Measurements from ENCODE around the gene TFCP2L1.

The TFCP2L1 gene

DNA sequence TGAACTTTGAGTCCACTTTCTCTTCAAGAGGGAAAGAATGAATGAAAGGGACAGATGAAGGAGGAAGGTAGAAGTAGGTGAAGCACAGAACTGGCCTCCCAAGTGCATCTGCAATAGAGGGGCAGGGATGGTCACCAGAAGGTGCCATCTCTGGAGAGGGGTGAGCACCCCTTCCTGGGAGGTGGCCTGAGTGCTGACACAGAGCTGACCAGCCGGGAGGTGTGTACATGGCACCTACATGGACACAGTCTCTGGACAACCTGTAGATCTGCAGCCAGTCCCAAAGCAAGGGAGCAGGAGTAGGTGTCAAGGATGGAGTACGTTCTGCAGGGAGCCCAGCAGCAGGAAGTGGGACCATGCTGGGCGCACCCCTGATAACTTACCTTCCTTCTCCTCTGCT lies 83.2 kb downstream of the TFCP2L1 start:
- Histone ChIP-seq H3K27ac (ENCODE audit: low read depth in 2 of 2, low read length in 2 of 2) (no peak overlapping the region), H3K27me3 (ENCODE audit: control insufficient read depth in 2 of 2, insufficient read depth in 2 of 2, low read length in 2 of 2) (no peaks in the 10 kb centered on the region), H3K36me3 (ENCODE audit: control insufficient read depth in 2 of 2, insufficient read depth in 2 of 2, low read length in 2 of 2) (no peaks in the 10 kb centered on the region), H3K4me3 (ENCODE audit: low read length in 2 of 2) (no peak overlapping the region), H3K9me3 (ENCODE audit: control insufficient read depth in 2 of 2, low read length in 2 of 2) (no peaks in the 10 kb centered on the region), H3K4me1 (ENCODE audit: control insufficient read depth in 2 of 2, insufficient read depth in 2 of 2, low read length in 2 of 2) (peaks cover 21 to 36% of the 10 kb centered on the region in 2 donors), H3K9ac (ENCODE audit: low read depth in 1 of 2, low read length in 2 of 2) (no peak overlapping the region)

- Histone ChIP-seq H3K9ac (ENCODE audit: low read depth in 1 of 2, low read length in 2 of 2) (no peak overlapping the region), H3K9me3 (ENCODE audit: control insufficient read depth in 2 of 2, low read length in 2 of 2) (no peaks in the 10 kb centered on the region), H3K27ac (ENCODE audit: low read depth in 2 of 2, low read length in 2 of 2) (no peak overlapping the region), H3K27me3 (ENCODE audit: control insufficient read depth in 2 of 2, insufficient read depth in 2 of 2, low read length in 2 of 2) (no peaks in the 10 kb centered on the region), H3K36me3 (ENCODE audit: control insufficient read depth in 2 of 2, insufficient read depth in 2 of 2, low read length in 2 of 2) (no peaks in the 10 kb centered on the region), H3K4me1 (ENCODE audit: control insufficient read depth in 2 of 2, insufficient read depth in 2 of 2, low read length in 2 of 2) (peaks cover 21 to 44% of the 10 kb centered on the region in 2 donors), H3K4me3 (ENCODE audit: low read length in 2 of 2) (no peak overlapping the region)
Observed at GRCh38 chr2:121200419-121201315, 84.3 kb downstream of the TFCP2L1 start.

DNA sequence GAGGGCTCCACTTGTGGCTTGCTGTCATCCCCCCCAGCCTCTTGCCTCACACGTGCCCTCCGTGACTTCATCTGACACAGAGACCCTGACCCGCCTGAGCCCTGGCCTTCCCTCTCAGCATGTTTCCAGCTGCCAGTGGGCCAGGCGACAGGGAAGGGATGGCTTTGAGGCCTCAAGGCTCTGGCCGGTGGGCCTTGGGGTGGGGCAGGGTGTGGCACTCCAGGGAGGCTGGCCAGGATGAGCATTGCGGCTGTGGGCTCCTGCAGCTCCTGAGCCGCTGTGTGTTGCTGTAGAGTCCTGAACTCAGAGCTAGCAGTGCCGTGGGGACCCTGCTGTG lies 85.0 kb downstream of the TFCP2L1 start:
- Histone ChIP-seq H3K27me3 (ENCODE audit: control insufficient read depth in 2 of 2, insufficient read depth in 2 of 2, low read length in 2 of 2) (no peaks in the 10 kb centered on the region), H3K27ac (ENCODE audit: low read depth in 2 of 2, low read length in 2 of 2) (no peak overlapping the region), H3K9me3 (ENCODE audit: control insufficient read depth in 2 of 2, low read length in 2 of 2) (no peaks in the 10 kb centered on the region), H3K36me3 (ENCODE audit: control insufficient read depth in 2 of 2, insufficient read depth in 2 of 2, low read length in 2 of 2) (no peaks in the 10 kb centered on the region), H3K4me3 (ENCODE audit: low read length in 2 of 2) (no peak overlapping the region), H3K4me1 (ENCODE audit: control insufficient read depth in 2 of 2, insufficient read depth in 2 of 2, low read length in 2 of 2) (peaks cover 21 to 44% of the 10 kb centered on the region in 2 donors), H3K9ac (ENCODE audit: low read depth in 1 of 2, low read length in 2 of 2) (no peak overlapping the region)

DNA sequence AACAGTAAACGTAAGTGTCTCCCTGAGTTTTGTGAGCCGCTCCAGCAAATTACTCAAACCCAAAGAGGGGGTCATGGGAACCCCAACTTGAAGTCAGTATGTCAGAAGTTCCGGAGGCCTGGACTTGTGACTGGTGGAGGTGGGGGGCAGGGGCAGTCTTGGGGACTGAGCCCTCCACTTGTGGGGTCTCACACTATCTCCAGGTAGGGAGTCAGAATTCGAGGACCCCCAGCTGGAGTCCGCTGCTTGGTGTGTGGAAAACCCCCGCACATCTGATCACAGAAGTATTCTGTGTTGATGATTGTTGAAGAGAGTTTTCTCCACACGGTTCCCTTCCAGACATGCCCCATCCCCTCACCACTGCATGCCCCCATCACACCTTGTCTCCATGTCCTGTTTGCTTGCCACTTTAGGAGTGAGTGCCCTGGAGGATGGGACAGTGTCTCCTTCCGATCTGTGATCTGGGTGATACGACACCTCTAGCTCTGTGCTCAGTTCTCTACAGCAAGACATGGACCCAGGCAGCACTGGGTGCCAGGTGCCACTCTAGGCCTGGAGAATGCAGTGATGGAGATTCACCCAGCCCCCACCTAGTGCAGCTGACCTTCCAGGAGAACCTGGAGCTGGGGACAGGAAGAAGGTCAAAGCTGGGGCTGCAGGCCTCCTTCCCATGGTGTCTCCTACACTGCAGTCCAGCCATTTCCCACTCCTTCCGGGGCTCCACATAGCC lies 85.6 kb downstream of the TFCP2L1 start:
- H3K9me3 ChIP-seq (ENCODE audit: control insufficient read depth in 2 of 2, low read length in 2 of 2): no peaks in the 10 kb centered on the region
- H3K27ac ChIP-seq (ENCODE audit: low read depth in 2 of 2, low read length in 2 of 2): no peak overlapping the region
- no peaks in the 10 kb centered on the region for H3K27me3 ChIP-seq (ENCODE audit: control insufficient read depth in 2 of 2, insufficient read depth in 2 of 2, low read length in 2 of 2)
- peaks cover 21 to 43% of the 10 kb centered on the region in 2 donors for H3K4me1 ChIP-seq (ENCODE audit: control insufficient read depth in 2 of 2, insufficient read depth in 2 of 2, low read length in 2 of 2)
- no peaks in the 10 kb centered on the region for H3K36me3 ChIP-seq (ENCODE audit: control insufficient read depth in 2 of 2, insufficient read depth in 2 of 2, low read length in 2 of 2)
- H3K4me3 ChIP-seq (ENCODE audit: low read length in 2 of 2): no peak overlapping the region
- no peak overlapping the region for H3K9ac ChIP-seq (ENCODE audit: low read depth in 1 of 2, low read length in 2 of 2)

- Histone ChIP-seq H3K36me3 (ENCODE audit: control insufficient read depth in 2 of 2, insufficient read depth in 2 of 2, low read length in 2 of 2) (no peaks in the 10 kb centered on the region), H3K27me3 (ENCODE audit: control insufficient read depth in 2 of 2, insufficient read depth in 2 of 2, low read length in 2 of 2) (no peaks in the 10 kb centered on the region), H3K4me3 (ENCODE audit: low read length in 2 of 2) (no peak overlapping the region), H3K4me1 (ENCODE audit: control insufficient read depth in 2 of 2, insufficient read depth in 2 of 2, low read length in 2 of 2) (peaks cover 9 to 26% of the 10 kb centered on the region in 2 donors), H3K27ac (ENCODE audit: low read depth in 2 of 2, low read length in 2 of 2) (peak overlapping the region; percentile 43 to 88), H3K9me3 (ENCODE audit: control insufficient read depth in 2 of 2, low read length in 2 of 2) (no peaks in the 10 kb centered on the region), H3K9ac (ENCODE audit: low read depth in 1 of 2, low read length in 2 of 2) (peak overlapping the region in 1 of 2 donors; percentile 58)
Observed at GRCh38 chr2:121197369-121198091, 87.5 kb downstream of the TFCP2L1 start.

GRCh38 chr2:121196849-121197155 lies 88.2 kb downstream of the TFCP2L1 start:
- Histone ChIP-seq H3K9ac (ENCODE audit: low read depth in 1 of 2, low read length in 2 of 2) (no peak overlapping the region), H3K27me3 (ENCODE audit: control insufficient read depth in 2 of 2, insufficient read depth in 2 of 2, low read length in 2 of 2) (no peaks in the 10 kb centered on the region), H3K36me3 (ENCODE audit: control insufficient read depth in 2 of 2, insufficient read depth in 2 of 2, low read length in 2 of 2) (no peaks in the 10 kb centered on the region), H3K4me3 (ENCODE audit: low read length in 2 of 2) (no peak overlapping the region), H3K9me3 (ENCODE audit: control insufficient read depth in 2 of 2, low read length in 2 of 2) (no peaks in the 10 kb centered on the region), H3K4me1 (ENCODE audit: control insufficient read depth in 2 of 2, insufficient read depth in 2 of 2, low read length in 2 of 2) (peaks cover 7 to 21% of the 10 kb centered on the region in 2 donors), H3K27ac (ENCODE audit: low read depth in 2 of 2, low read length in 2 of 2) (peak overlapping the region in 1 of 2 donors; percentile 88)

GRCh38 chr2:121196132-121196848 lies 88.7 kb downstream of the TFCP2L1 start:
- H3K9ac ChIP-seq (ENCODE audit: low read depth in 1 of 2, low read length in 2 of 2): no peak overlapping the region
- H3K4me1 ChIP-seq (ENCODE audit: control insufficient read depth in 2 of 2, insufficient read depth in 2 of 2, low read length in 2 of 2): peaks cover 7 to 19% of the 10 kb centered on the region in 2 donors
- no peaks in the 10 kb centered on the region for H3K9me3 ChIP-seq (ENCODE audit: control insufficient read depth in 2 of 2, low read length in 2 of 2)
- no peaks in the 10 kb centered on the region for H3K36me3 ChIP-seq (ENCODE audit: control insufficient read depth in 2 of 2, insufficient read depth in 2 of 2, low read length in 2 of 2)
- peak overlapping the region in 1 of 2 donors; percentile 88 for H3K27ac ChIP-seq (ENCODE audit: low read depth in 2 of 2, low read length in 2 of 2)
- no peaks in the 10 kb centered on the region for H3K27me3 ChIP-seq (ENCODE audit: control insufficient read depth in 2 of 2, insufficient read depth in 2 of 2, low read length in 2 of 2)
- no peak overlapping the region for H3K4me3 ChIP-seq (ENCODE audit: low read length in 2 of 2)

GRCh38 chr2:121195036-121195435 lies 90.0 kb downstream of the TFCP2L1 start:
- H3K9ac ChIP-seq (ENCODE audit: low read depth in 1 of 2, low read length in 2 of 2): no peak overlapping the region
- no peaks in the 10 kb centered on the region for H3K9me3 ChIP-seq (ENCODE audit: control insufficient read depth in 2 of 2, low read length in 2 of 2)
- H3K36me3 ChIP-seq (ENCODE audit: control insufficient read depth in 2 of 2, insufficient read depth in 2 of 2, low read length in 2 of 2): no peaks in the 10 kb centered on the region
- no peak overlapping the region for H3K4me3 ChIP-seq (ENCODE audit: low read length in 2 of 2)
- no peaks in the 10 kb centered on the region for H3K27me3 ChIP-seq (ENCODE audit: control insufficient read depth in 2 of 2, insufficient read depth in 2 of 2, low read length in 2 of 2)
- H3K27ac ChIP-seq (ENCODE audit: low read depth in 2 of 2, low read length in 2 of 2): no peak overlapping the region
- H3K4me1 ChIP-seq (ENCODE audit: control insufficient read depth in 2 of 2, insufficient read depth in 2 of 2, low read length in 2 of 2): peaks cover 7 to 19% of the 10 kb centered on the region in 2 donors

- Histone ChIP-seq H3K36me3 (ENCODE audit: control insufficient read depth in 2 of 2, insufficient read depth in 2 of 2, low read length in 2 of 2) (no peaks in the 10 kb centered on the region), H3K9ac (ENCODE audit: low read depth in 1 of 2, low read length in 2 of 2) (no peak overlapping the region), H3K27ac (ENCODE audit: low read depth in 2 of 2, low read length in 2 of 2) (no peak overlapping the region), H3K4me1 (ENCODE audit: control insufficient read depth in 2 of 2, insufficient read depth in 2 of 2, low read length in 2 of 2) (peaks cover 7 to 19% of the 10 kb centered on the region in 2 donors), H3K9me3 (ENCODE audit: control insufficient read depth in 2 of 2, low read length in 2 of 2) (no peaks in the 10 kb centered on the region), H3K4me3 (ENCODE audit: low read length in 2 of 2) (no peak overlapping the region), H3K27me3 (ENCODE audit: control insufficient read depth in 2 of 2, insufficient read depth in 2 of 2, low read length in 2 of 2) (no peaks in the 10 kb centered on the region)
Observed at GRCh38 chr2:121194626-121195025, 90.4 kb downstream of the TFCP2L1 start.

Measured in mucosa of rectum (tissue), 2 donors.